Tibial nerve (tissue), 4 donors: ENCODE measurements around the gene BAHCC1.

ENCODE experiments used
- CTCF ChIP-seq, 5 experiments: fragments of 200-600 bp in 3 of 5; fragments of 450-650 bp in 2 of 5; sonication (generic) in 3 of 5; IDR thresholded peaks; one replicate each; pipeline ENCODE4 v1.5.1; 2016 to 2019; ENCODE audit warnings: antibody characterized with exemption in 5 of 5, mild to moderate bottlenecking in 3 of 5, moderate library complexity in 2 of 5
- EP300 ChIP-seq, 2 donors: sonication (generic); formaldehyde crosslinking; IDR thresholded peaks; one replicate each; pipeline ENCODE4 v1.6.1; 2017; ENCODE audit warnings: antibody characterized with exemption in 2 of 2, mild to moderate bottlenecking in 1 of 2
- POLR2A ChIP-seq, 2 donors: fragments of 450-650 bp; IDR thresholded peaks; one replicate each; pipeline ENCODE4 v1.6.1; 2017; ENCODE audit warnings: antibody characterized with exemption in 2 of 2, mild to moderate bottlenecking in 2 of 2, moderate library complexity in 2 of 2

- no peak for TF ChIP-seq CTCF (IDR thresholded peaks at IDR 0.05)
- TF ChIP-seq POLR2A (IDR thresholded peaks at IDR 0.05) = no peak
- TF ChIP-seq EP300 (IDR thresholded peaks at IDR 0.05) = no peak
Observed at GRCh38 chr17:81413497-81414135, 18.4 kb downstream of the BAHCC1 start.
